NB4 (cell line): ENCODE data around the gene ATP6V0C.
"Not testable (repeated sequence)": the region's sequence is repeated elsewhere in the genome, so short reads cannot be mapped to it uniquely, and the experiment has no call there.

ENCODE experiments used
- MYC ChIP-seq: IDR thresholded peaks from 2 replicates; pipeline ENCODE4 v1.6.1; 2011; ENCODE audit warnings: low read depth, low read length
- POLR2A ChIP-seq: IDR thresholded peaks from 2 replicates; pipeline ENCODE4 v1.6.1; 2011; ENCODE audit warnings: mild to moderate bottlenecking; ENCODE audit not compliant: insufficient read length; ENCODE audit errors: extremely low read depth
- TF ChIP-seq, protein P1 (sequence below): IDR thresholded peaks from one replicate; pipeline ENCODE4 v1.5.1; 2012; ENCODE audit warnings: low read depth, low read length
- TF ChIP-seq, protein P2 (sequence below): IDR thresholded peaks from 2 replicates; pipeline ENCODE4 v1.6.1; 2011; ENCODE audit warnings: low read depth, low read length

DNA sequence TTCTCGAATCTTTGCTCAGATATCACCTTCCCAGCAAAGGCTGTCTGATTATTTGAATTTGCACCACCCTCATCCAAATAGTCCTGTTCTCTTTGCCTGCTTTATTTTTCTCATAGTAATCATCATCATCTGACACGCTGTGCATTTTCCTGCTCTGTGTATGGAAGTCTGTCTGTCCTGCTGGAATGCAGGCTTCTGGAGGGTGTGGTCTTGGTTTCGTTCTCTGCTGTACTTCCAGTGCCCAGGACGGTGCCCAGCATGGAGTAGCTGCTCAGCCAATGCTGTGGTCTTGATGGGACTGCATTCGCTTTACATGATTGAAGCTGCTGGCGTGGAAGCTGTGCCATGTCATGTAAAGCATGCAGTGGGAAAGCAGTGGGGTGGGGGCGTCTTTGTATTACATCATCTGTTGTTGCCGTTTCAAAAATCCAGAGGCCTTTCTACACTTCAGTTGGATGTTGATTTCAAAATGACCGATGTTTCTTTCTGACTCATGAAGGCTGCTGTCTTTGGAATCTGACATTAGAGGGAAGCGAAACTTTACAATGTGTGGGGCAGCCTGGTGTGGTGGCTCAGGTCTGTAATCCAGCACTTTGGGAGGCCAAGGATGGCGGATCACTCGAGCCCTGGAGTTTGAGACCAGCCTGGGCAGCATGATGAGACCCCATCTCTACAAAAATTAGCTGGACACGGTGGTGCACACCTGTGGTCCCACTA lies 41.1 kb downstream of the ATP6V0C start:
- TF ChIP-seq, protein P1, sequence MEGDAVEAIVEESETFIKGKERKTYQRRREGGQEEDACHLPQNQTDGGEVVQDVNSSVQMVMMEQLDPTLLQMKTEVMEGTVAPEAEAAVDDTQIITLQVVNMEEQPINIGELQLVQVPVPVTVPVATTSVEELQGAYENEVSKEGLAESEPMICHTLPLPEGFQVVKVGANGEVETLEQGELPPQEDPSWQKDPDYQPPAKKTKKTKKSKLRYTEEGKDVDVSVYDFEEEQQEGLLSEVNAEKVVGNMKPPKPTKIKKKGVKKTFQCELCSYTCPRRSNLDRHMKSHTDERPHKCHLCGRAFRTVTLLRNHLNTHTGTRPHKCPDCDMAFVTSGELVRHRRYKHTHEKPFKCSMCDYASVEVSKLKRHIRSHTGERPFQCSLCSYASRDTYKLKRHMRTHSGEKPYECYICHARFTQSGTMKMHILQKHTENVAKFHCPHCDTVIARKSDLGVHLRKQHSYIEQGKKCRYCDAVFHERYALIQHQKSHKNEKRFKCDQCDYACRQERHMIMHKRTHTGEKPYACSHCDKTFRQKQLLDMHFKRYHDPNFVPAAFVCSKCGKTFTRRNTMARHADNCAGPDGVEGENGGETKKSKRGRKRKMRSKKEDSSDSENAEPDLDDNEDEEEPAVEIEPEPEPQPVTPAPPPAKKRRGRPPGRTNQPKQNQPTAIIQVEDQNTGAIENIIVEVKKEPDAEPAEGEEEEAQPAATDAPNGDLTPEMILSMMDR, result not testable (repeated sequence)
- TF ChIP-seq, protein P2, sequence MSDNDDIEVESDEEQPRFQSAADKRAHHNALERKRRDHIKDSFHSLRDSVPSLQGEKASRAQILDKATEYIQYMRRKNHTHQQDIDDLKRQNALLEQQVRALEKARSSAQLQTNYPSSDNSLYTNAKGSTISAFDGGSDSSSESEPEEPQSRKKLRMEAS, result not testable (repeated sequence)
- TF ChIP-seq POLR2A, MYC: not testable (repeated sequence)
